ENCODE measurements around the gene ATP10A. TPM values are rescaled to one million over a fixed set of nuclear protein-coding genes. Genes with fewer than 3 reads are reported as not detected.

The ATP10A gene
- total and polyA plus RNA-seq, 2 experiments from 2014 or later = not detected

DNA sequence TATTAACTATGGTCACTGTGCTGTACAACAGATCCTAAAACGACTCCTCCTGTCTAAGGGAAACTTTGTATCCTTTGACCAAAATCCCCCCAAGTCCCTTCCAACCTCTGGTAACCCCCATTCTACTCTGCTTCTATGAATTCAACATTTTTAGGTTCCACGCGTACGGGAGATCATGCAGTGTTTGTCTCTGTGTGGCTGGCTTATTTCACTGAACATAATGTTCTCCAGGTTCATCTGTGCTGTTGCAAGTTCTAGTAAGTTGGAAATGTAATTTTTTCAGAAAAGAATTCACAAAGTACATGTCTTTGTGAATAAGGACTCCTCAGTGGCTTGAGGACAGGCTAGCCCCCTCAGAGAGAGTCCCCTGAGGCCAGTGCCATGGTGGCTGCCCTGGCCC, 66.1 kb downstream of the ATP10A start:
- H3K27ac ChIP-seq = no peak overlapping the region

DNA sequence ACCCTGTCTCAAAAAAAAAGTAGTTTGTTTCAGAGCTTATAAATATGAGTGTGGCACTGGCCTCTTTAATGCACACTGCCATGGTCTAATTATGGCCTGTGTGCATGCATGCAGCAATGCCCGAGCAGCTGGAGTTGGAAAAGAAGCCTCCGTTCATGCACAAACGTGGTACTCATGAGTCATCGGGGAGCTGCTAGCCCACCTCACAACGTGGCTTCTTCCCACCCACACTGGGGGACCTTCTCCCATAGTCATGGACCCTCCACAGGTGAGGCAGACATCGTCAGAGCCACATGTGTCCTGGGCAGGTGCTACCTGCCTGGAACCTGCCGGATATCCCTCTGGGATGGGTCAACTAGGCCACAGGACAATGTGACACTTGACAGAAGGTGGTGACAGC, 66.7 kb downstream of the ATP10A start:
- no peak for DNase-seq (ENCODE audit: low read depth in 1 of 2, low spot score in 1 of 2)
- no peaks in the 10 kb centered on the region for H3K36me3 ChIP-seq
- no peaks in the 10 kb centered on the region for H3K27me3 ChIP-seq
- H3K4me1 ChIP-seq (ENCODE audit: low read depth) = no peaks in the 10 kb centered on the region
- H3K4me3 ChIP-seq = no peak overlapping the region
- TF ChIP-seq, protein P1, sequence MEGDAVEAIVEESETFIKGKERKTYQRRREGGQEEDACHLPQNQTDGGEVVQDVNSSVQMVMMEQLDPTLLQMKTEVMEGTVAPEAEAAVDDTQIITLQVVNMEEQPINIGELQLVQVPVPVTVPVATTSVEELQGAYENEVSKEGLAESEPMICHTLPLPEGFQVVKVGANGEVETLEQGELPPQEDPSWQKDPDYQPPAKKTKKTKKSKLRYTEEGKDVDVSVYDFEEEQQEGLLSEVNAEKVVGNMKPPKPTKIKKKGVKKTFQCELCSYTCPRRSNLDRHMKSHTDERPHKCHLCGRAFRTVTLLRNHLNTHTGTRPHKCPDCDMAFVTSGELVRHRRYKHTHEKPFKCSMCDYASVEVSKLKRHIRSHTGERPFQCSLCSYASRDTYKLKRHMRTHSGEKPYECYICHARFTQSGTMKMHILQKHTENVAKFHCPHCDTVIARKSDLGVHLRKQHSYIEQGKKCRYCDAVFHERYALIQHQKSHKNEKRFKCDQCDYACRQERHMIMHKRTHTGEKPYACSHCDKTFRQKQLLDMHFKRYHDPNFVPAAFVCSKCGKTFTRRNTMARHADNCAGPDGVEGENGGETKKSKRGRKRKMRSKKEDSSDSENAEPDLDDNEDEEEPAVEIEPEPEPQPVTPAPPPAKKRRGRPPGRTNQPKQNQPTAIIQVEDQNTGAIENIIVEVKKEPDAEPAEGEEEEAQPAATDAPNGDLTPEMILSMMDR (IDR thresholded peaks at IDR 0.05; ENCODE audit: low read depth, low read length) = no peak
- no peaks in the 10 kb centered on the region for H3K9me3 ChIP-seq (ENCODE audit: low read depth)
- no peak overlapping the region for H3K27ac ChIP-seq

More for the DNA sequence above, 66.1 kb downstream of the ATP10A start:
- no peaks in the 10 kb centered on the region for H3K36me3 ChIP-seq
- no peaks in the 10 kb centered on the region for H3K9me3 ChIP-seq (ENCODE audit: low read depth)
- H3K27me3 ChIP-seq = no peaks in the 10 kb centered on the region
- TF ChIP-seq, protein P1 (IDR thresholded peaks at IDR 0.05; ENCODE audit: low read depth, low read length) = no peak
- H3K4me3 ChIP-seq = no peak overlapping the region
- no peaks in the 10 kb centered on the region for H3K4me1 ChIP-seq (ENCODE audit: low read depth)
- DNase-seq (ENCODE audit: low read depth in 1 of 2, low spot score in 1 of 2) = no peak

DNA sequence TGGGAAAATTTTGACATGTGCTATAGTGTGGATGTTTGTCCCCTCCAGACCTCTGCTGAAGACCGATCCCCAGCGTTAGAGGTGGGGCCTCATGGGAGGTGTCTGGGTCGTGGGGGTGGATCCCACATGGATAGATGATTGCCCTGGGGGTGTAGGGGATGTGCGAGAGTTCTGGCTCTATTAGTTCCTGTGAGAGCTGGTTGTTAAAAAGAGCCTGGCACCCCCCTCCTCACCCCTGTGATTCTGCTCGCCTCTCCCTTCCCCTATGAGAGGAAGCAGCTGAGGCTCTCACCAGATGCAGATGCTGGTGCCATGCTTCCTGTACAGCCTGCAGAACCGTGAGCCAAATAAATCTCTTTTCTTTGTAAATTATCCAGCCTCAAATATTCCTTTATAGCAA, 67.4 kb downstream of the ATP10A start:
- Histone ChIP-seq H3K9me3 (ENCODE audit: low read depth) (no peaks in the 10 kb centered on the region), H3K4me3 (no peak overlapping the region), H3K36me3 (no peaks in the 10 kb centered on the region), H3K4me1 (ENCODE audit: low read depth) (no peaks in the 10 kb centered on the region), H3K27me3 (no peaks in the 10 kb centered on the region), H3K27ac (no peak overlapping the region)
- DNase-seq (ENCODE audit: low read depth in 1 of 2, low spot score in 1 of 2) = no peak
- TF ChIP-seq, protein P1 (IDR thresholded peaks at IDR 0.05; ENCODE audit: low read depth, low read length) = no peak

DNA sequence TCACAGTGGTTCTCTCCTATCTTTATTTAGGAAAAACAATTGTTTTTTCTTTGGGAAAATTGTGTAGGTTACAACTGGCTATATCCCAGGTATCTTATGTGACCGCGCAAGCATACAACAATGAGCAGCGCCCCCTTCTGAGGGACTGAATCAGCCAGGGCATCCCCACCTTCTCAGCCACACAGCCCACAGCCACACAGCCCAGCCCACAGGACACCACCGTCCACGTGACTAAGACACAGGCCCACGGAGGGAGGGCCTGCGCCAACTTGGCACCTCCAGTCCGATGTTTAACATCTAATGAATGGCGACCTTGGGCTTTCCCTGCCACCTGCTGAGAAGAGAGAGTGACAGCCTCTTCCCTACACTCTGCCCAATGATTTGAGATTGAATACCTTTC, 68.1 kb downstream of the ATP10A start:
- Histone ChIP-seq H3K27me3 (no peaks in the 10 kb centered on the region), H3K4me3 (no peak overlapping the region), H3K4me1 (ENCODE audit: low read depth) (no peaks in the 10 kb centered on the region), H3K36me3 (no peaks in the 10 kb centered on the region), H3K27ac (no peak overlapping the region), H3K9me3 (ENCODE audit: low read depth) (no peaks in the 10 kb centered on the region)
- TF ChIP-seq, protein P1 (IDR thresholded peaks at IDR 0.05; ENCODE audit: low read depth, low read length) = no peak
- no peak for DNase-seq (ENCODE audit: low read depth in 1 of 2, low spot score in 1 of 2)

DNA sequence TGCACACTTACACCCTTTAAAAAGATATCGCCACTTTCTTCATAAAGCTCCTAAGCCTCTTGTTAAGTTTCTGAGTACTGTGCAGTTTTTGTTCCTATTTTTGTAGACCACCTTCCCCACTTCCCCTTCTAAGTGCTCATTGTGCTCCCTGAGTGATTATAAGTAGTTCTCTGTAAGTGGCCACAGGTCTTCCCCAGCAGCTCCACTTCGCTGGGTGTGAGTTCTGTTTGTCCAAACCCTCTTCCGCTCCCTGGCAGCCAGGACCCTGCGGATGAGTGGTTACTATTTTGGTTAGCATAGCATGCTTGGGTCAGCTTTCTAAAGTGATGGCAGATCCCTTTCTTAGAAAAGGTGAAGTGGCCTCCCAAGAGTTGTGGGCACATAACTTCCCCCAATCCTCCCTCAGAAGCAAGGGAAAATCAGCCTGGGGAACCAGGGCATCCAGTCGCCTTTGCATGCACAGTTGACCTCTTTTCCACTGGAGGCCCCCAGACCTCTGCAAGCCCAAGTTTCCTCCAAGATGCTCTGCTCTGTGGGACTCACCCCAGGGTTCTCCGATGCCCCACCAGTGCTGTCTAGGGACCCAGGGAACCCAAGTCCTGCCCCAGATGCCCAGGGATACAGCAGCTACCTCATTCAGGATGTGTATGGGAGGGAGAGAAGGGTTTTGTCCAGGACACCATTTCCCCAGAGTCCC, 69.6 kb downstream of the ATP10A start:
- Histone ChIP-seq H3K36me3 (no peaks in the 10 kb centered on the region), H3K27me3 (peaks cover 4% of the 10 kb centered on the region), H3K27ac (no peak overlapping the region), H3K4me3 (no peak overlapping the region), H3K4me1 (ENCODE audit: low read depth) (no peaks in the 10 kb centered on the region), H3K9me3 (ENCODE audit: low read depth) (no peaks in the 10 kb centered on the region)
- TF ChIP-seq, protein P1 (IDR thresholded peaks at IDR 0.05; ENCODE audit: low read depth, low read length) = no peak
- DNase-seq (ENCODE audit: low read depth in 1 of 2, low spot score in 1 of 2) = peak in 1 of 2 donors; percentile 75
